GM12864 (cell line): ENCODE measurements around the gene ATP5F1A.
A peak's percentile ranks its signal among the peaks of the same experiment; 100 is the strongest.

Experiments
- DNase-seq: peaks from one replicate; pipeline ENCODE4 v3.0.0-alpha.2; 2011; ENCODE audit warnings: low read depth
- H3K4me3 ChIP-seq: 2 replicates; pipeline ENCODE4 v1.5.1; 2011; ENCODE audit warnings: mild to moderate bottlenecking, low read depth, low read length, control low read depth
- TF ChIP-seq, protein P1 (sequence below): IDR thresholded peaks from 2 replicates; pipeline ENCODE4 v1.5.1; 2011; ENCODE audit warnings: low read depth, mild to moderate bottlenecking, moderate library complexity, low read length, control low read depth, inconsistent platforms; ENCODE audit errors: missing control alignments

ATP5F1A gene

DNA sequence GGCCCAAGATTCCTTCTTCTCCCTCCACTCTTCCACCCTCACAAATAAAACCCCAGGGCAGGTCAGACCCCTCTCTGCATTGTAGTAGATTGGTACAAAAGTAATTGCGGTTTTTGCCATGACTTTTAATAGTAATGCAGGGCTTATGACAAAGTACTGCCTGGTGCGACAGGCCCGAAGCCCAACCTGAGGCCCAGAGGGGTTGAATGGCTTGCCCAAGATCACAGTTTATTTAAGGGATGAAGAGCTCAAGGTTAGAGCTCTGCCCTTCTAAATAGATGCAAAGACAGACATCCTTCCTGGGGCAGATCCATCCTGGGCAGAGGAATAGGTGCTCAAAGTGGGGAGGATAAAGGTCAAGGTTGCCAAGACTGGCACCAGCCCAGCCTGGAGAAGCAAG, 25.1 kb downstream of the ATP5F1A start:
- TF ChIP-seq, protein P1, sequence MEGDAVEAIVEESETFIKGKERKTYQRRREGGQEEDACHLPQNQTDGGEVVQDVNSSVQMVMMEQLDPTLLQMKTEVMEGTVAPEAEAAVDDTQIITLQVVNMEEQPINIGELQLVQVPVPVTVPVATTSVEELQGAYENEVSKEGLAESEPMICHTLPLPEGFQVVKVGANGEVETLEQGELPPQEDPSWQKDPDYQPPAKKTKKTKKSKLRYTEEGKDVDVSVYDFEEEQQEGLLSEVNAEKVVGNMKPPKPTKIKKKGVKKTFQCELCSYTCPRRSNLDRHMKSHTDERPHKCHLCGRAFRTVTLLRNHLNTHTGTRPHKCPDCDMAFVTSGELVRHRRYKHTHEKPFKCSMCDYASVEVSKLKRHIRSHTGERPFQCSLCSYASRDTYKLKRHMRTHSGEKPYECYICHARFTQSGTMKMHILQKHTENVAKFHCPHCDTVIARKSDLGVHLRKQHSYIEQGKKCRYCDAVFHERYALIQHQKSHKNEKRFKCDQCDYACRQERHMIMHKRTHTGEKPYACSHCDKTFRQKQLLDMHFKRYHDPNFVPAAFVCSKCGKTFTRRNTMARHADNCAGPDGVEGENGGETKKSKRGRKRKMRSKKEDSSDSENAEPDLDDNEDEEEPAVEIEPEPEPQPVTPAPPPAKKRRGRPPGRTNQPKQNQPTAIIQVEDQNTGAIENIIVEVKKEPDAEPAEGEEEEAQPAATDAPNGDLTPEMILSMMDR: no peak
- no peak overlapping the region for H3K4me3 ChIP-seq
- DNase-seq: no peak

DNA sequence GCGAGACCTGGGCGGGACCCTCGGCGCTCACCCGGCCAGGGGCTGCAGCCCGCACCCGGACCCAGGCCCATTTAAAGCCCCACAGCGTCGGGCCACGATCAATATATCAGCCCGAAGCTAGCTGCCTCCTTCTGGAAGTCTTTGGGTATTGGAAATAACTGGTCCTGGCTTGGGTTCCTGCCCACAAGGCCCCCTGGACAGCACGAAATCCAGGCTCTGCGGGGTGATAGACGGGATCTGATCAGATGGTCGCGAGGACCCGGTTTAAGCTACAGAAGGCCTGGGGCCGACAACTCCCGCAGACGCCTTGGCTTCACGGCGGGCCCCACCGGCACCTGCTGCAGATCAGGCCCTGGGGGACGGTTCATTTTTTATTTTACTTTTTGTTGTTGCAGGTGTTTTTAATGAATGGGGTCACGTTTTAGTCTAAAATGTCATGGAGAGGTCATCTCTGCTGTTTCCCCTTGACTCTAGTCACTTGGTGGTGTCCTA, 25.7 kb downstream of the ATP5F1A start:
- no peak overlapping the region for H3K4me3 ChIP-seq
- TF ChIP-seq, protein P1: no peak
- DNase-seq: no peak

DNA sequence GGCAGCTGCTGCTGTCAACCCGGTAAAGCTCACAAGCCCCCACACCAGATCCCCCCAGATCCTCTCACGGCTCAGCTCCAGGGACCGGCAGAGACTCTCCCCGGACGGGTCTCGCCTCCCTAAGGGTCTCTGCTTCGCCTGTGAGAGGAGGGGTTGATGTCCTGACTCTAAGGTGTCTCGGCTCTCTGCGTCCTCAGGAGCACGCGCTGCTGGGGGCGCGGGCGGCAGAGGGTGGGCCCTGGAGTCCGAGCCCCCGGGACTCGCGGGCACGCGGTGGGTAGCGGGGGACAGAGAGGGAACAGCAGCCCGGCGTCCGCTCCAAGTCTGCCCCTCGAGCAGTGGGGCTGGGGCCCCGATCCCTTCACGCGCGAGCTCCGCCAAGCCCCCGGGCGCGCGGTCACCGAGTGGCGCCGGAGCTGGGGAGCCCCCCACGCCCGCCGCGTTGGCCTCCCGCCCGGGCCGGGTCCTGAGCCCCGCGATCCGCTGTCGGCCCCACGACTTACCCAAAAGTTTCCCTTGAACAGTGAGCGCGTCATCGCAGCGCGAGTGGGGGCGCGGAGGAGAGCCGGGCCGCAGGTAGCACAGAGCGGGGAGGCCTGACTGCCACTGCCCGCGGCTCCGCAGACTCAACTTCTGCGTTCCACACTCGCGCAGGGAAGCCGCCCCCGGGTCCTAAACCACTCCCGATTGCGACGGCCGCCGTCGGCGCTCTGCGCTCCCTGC, 26.3 kb downstream of the ATP5F1A start, which contains the start of gene PSTPIP2:
PSTPIP2 (minus strand) TSS at position 608 of the 723 bp plus-strand sequence; CDS start at position 536, 72 bp downstream.
- DNase-seq: no peak
- TF ChIP-seq, protein P1: no peak
- peak within 1 kb of the TSS; percentile 17 for H3K4me3 ChIP-seq

DNA sequence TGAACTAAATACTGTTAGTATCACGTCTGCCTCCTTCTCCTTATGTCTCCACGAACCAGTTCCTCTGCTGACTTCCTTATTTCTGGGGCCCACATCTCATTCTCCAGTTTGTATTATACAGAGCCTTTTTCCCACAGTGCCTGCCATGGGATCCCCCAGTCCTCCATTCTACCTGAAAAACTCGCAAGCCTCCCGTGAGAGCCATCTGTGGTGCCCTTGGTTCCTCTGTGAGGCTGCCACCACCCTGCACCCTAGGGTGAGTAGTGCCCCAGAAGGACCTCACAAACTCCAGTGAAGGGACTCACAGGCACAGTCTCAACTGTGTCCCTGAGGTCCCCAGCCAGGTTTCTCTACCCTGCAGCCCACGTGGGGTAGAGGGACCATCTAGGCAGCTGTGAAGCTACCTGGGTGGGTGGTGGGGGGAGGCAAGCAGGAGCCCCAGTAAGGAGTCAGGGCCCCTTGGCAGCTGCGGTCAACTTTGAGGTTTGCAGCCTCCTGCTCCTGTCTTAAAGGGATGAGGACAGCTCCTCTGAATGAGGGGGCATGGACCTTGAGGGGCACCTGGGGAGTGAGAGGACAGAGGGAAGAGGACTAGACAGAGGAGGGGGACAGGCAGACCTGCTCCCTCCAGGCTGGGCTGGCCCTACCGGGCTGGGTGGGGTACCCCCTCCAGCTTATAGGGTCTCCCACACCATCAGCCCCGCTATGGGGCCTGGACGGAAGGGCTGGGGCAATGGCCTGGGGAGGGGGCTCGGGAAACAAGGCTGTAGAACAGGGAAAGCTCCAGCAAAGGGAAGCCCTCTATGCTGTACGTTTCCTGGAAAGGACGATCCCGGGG, 27.1 kb downstream of the ATP5F1A start:
- peak overlapping the region; percentile 17 for H3K4me3 ChIP-seq
- TF ChIP-seq, protein P1: no peak
- DNase-seq: no peak

DNA sequence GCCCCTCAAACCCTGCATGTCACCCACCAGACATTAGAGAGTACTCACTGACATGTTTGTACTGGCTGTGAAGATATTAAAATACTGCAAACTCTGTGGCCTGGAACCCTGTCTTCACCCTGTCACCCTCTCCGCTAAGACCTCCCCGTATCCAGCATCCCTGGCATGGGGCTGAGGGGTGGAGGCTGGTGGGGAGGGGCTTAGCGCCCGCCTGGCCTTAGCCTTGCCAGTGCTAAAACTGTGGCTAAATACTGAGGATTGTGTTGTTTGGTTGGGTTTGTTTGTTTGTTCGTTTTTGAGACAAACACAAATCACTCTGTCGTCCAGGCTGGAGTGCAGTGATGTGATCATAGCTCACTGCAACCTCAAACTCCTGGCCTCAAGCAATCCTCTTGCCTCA, 27.9 kb downstream of the ATP5F1A start:
- H3K4me3 ChIP-seq: no peak overlapping the region
- TF ChIP-seq, protein P1: no peak

DNA sequence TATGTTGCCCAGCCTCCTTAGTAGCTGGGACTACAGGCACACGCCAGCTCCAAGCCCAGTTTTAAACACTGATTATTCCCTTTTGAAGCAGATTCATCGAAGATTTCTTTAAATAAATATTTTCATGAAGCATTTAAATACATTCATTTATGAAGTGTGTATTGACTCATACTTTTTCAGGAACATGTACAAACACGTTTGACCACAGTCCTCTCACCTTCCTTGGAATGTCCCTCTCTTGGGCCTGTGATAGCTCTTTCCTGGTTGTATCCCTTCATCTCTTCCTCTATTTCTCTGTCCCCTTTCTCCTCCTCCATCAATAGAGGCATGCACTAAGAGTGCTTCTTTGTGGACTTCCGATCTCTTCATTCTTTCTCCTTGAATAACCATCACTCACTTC, 28.6 kb downstream of the ATP5F1A start:
- TF ChIP-seq, protein P1: no peak
- H3K4me3 ChIP-seq: no peak overlapping the region
- DNase-seq: no peak

More for the DNA sequence above, 27.9 kb downstream of the ATP5F1A start:
- no peak for DNase-seq
